ENCODE data around the gene ZNF496. TPM values are rescaled to one million over a fixed set of nuclear protein-coding genes. Genes with fewer than 3 reads are reported as not detected.
A peak's percentile ranks its signal among the peaks of the same experiment; 100 is the strongest.
"Not testable (repeated sequence)": the region's sequence is repeated elsewhere in the genome, so short reads cannot be mapped to it uniquely, and the experiment has no call there.

ZNF496 gene
- total and polyA plus RNA-seq, 3 experiments from 2014 or later, result 9.6 to 21.7 (median 21.4) TPM

GRCh38 chr1:247357052-247357780, 25.5 kb upstream of the ZNF496 start:
- H3K9me3 Mint-ChIP-seq, result peaks cover 0 to 18% (median 8%) of the 10 kb centered on the region in 5 donors
- no peaks in the 10 kb centered on the region for H3K36me3 ChIP-seq (ENCODE audit: insufficient read depth, low read length)
- peaks cover 0 to 10% (median 0%) of the 10 kb centered on the region in 3 donors for H3K36me3 Mint-ChIP-seq
- CTCF ChIA-PET, result no interaction called here
- no peaks in the 10 kb centered on the region for H3K9me3 ChIP-seq (ENCODE audit: low read length)
- no peak overlapping the region for H3K27ac Mint-ChIP-seq
- H3K27ac ChIP-seq (ENCODE audit: low read depth, low read length), result no peak overlapping the region
- DNase-seq, result no peak
- no peaks in the 10 kb centered on the region for H3K27me3 ChIP-seq (ENCODE audit: insufficient read depth, low read length, poor library complexity, severe bottlenecking)
- H3K4me3 Mint-ChIP-seq, result no peak overlapping the region
- POLR2A ChIA-PET, result no interaction called here
- H3K27me3 Mint-ChIP-seq, result peaks cover 31 to 78% of the 10 kb centered on the region in 2 donors
- no peak overlapping the region for H3K4me3 ChIP-seq (ENCODE audit: low read length)
- H3K4me1 ChIP-seq (ENCODE audit: insufficient read depth, low read length), result no peaks in the 10 kb centered on the region
- peaks cover 0 to 4% (median 0%) of the 10 kb centered on the region in 3 donors for H3K4me1 Mint-ChIP-seq

GRCh38 chr1:247355160-247355559, 23.5 kb upstream of the ZNF496 start:
- DNase-seq; CTCF ChIA-PET; H3K4me3 ChIP-seq (ENCODE audit: low read length); H3K4me1 ChIP-seq (ENCODE audit: insufficient read depth, low read length); H3K9me3 ChIP-seq (ENCODE audit: low read length); H3K4me1 Mint-ChIP-seq; H3K27me3 ChIP-seq (ENCODE audit: insufficient read depth, low read length, poor library complexity, severe bottlenecking); H3K36me3 Mint-ChIP-seq; H3K27ac ChIP-seq (ENCODE audit: low read depth, low read length); H3K36me3 ChIP-seq (ENCODE audit: insufficient read depth, low read length); POLR2A ChIA-PET; H3K4me3 Mint-ChIP-seq: not testable (repeated sequence)
- peaks cover 26 to 75% of the 10 kb centered on the region in 2 donors for H3K27me3 Mint-ChIP-seq
- H3K27ac Mint-ChIP-seq, result peak overlapping the region in 1 of 8 donors; percentile 7
- H3K9me3 Mint-ChIP-seq, result peaks cover 0 to 18% (median 8%) of the 10 kb centered on the region in 5 donors

GRCh38 chr1:247352175-247352574, 20.5 kb upstream of the ZNF496 start:
- H3K27ac ChIP-seq (ENCODE audit: low read depth, low read length), result no peak overlapping the region
- H3K36me3 ChIP-seq (ENCODE audit: insufficient read depth, low read length), result no peaks in the 10 kb centered on the region
- no peak overlapping the region for H3K27ac Mint-ChIP-seq
- peaks cover 0 to 10% (median 0%) of the 10 kb centered on the region in 3 donors for H3K36me3 Mint-ChIP-seq
- POLR2A ChIA-PET, result no interaction called here
- no peak for DNase-seq
- no peaks in the 10 kb centered on the region for H3K27me3 ChIP-seq (ENCODE audit: insufficient read depth, low read length, poor library complexity, severe bottlenecking)
- peaks cover 3% of the 10 kb centered on the region for H3K4me1 ChIP-seq (ENCODE audit: insufficient read depth, low read length)
- peaks cover 0 to 5% (median 0%) of the 10 kb centered on the region in 3 donors for H3K4me1 Mint-ChIP-seq
- H3K4me3 Mint-ChIP-seq, result no peak overlapping the region
- CTCF ChIA-PET, result no interaction called here
- H3K9me3 Mint-ChIP-seq, result peaks cover 0 to 15% (median 8%) of the 10 kb centered on the region in 5 donors
- H3K4me3 ChIP-seq (ENCODE audit: low read length), result no peak overlapping the region
- H3K27me3 Mint-ChIP-seq, result peaks cover 15 to 55% of the 10 kb centered on the region in 2 donors
- no peaks in the 10 kb centered on the region for H3K9me3 ChIP-seq (ENCODE audit: low read length)

- Mint-ChIP-seq H3K4me1 (peaks cover 0 to 5% (median 0%) of the 10 kb centered on the region in 3 donors), H3K9me3 (peaks cover 0 to 6% (median 0%) of the 10 kb centered on the region in 5 donors), H3K4me3 (no peak overlapping the region), H3K27ac (no peak overlapping the region), H3K36me3 (peaks cover 0 to under 1% (median 0%) of the 10 kb centered on the region in 3 donors), H3K27me3 (peaks cover 12 to 47% of the 10 kb centered on the region in 2 donors)
- H3K9me3 ChIP-seq (ENCODE audit: low read length), result no peaks in the 10 kb centered on the region
- DNase-seq, result no peak
- H3K27me3 ChIP-seq (ENCODE audit: insufficient read depth, low read length, poor library complexity, severe bottlenecking), result no peaks in the 10 kb centered on the region
- no peak overlapping the region for H3K4me3 ChIP-seq (ENCODE audit: low read length)
- H3K4me1 ChIP-seq (ENCODE audit: insufficient read depth, low read length), result peaks cover 3% of the 10 kb centered on the region
- POLR2A ChIA-PET, result interaction anchor here (0.7 kb wide), 1 partner anchor 775 kb away, joined by 3 read pairs; no protein-coding TSS in a partner anchor
- no peak overlapping the region for H3K27ac ChIP-seq (ENCODE audit: low read depth, low read length)
- no peaks in the 10 kb centered on the region for H3K36me3 ChIP-seq (ENCODE audit: insufficient read depth, low read length)
- CTCF ChIA-PET, result interaction anchor here (1.1 kb wide), 2 partner anchors 12 to 22 kb away, joined by 3 to 4 read pairs; no protein-coding TSS in a partner anchor
These were observed 18.9 kb upstream of the ZNF496 start for GRCh38 chr1:247350587-247350986.

- no peaks in the 10 kb centered on the region for H3K9me3 Mint-ChIP-seq
- no peaks in the 10 kb centered on the region for H3K36me3 ChIP-seq (ENCODE audit: insufficient read depth, low read length)
- H3K27ac ChIP-seq (ENCODE audit: low read depth, low read length), result no peak overlapping the region
- ChIA-PET POLR2A (no interaction called here), CTCF (no interaction called here)
- peaks cover 3% of the 10 kb centered on the region for H3K4me1 ChIP-seq (ENCODE audit: insufficient read depth, low read length)
- H3K4me3 ChIP-seq (ENCODE audit: low read length), result no peak overlapping the region
- no peak for DNase-seq
- H3K27me3 Mint-ChIP-seq, result peaks cover 5 to 27% of the 10 kb centered on the region in 2 donors
- H3K9me3 ChIP-seq (ENCODE audit: low read length), result no peaks in the 10 kb centered on the region
- no peaks in the 10 kb centered on the region for H3K36me3 Mint-ChIP-seq
- no peak overlapping the region for H3K4me3 Mint-ChIP-seq
- H3K4me1 Mint-ChIP-seq, result peaks cover 0 to 5% (median 0%) of the 10 kb centered on the region in 3 donors
- no peak overlapping the region for H3K27ac Mint-ChIP-seq
- no peaks in the 10 kb centered on the region for H3K27me3 ChIP-seq (ENCODE audit: insufficient read depth, low read length, poor library complexity, severe bottlenecking)
These were observed 16.0 kb upstream of the ZNF496 start for GRCh38 chr1:247347477-247348222.

- no peaks in the 10 kb centered on the region for H3K27me3 ChIP-seq (ENCODE audit: insufficient read depth, low read length, poor library complexity, severe bottlenecking)
- H3K27ac Mint-ChIP-seq, result no peak overlapping the region
- H3K4me1 ChIP-seq (ENCODE audit: insufficient read depth, low read length), result peaks cover 3% of the 10 kb centered on the region
- H3K4me1 Mint-ChIP-seq, result peaks cover 0 to 5% (median 0%) of the 10 kb centered on the region in 3 donors
- H3K27me3 Mint-ChIP-seq, result peaks cover 4 to 19% of the 10 kb centered on the region in 2 donors
- H3K36me3 Mint-ChIP-seq, result no peaks in the 10 kb centered on the region
- no peaks in the 10 kb centered on the region for H3K36me3 ChIP-seq (ENCODE audit: insufficient read depth, low read length)
- DNase-seq, result no peak
- H3K4me3 ChIP-seq (ENCODE audit: low read length), result no peak overlapping the region
- POLR2A ChIA-PET, result no interaction called here
- CTCF ChIA-PET, result no interaction called here
- no peak overlapping the region for H3K4me3 Mint-ChIP-seq
- no peak overlapping the region for H3K27ac ChIP-seq (ENCODE audit: low read depth, low read length)
- no peaks in the 10 kb centered on the region for H3K9me3 Mint-ChIP-seq
- no peaks in the 10 kb centered on the region for H3K9me3 ChIP-seq (ENCODE audit: low read length)
These were observed 14.2 kb upstream of the ZNF496 start for GRCh38 chr1:247345881-247346280.

GRCh38 chr1:247343801-247344200, 12.1 kb upstream of the ZNF496 start:
- Mint-ChIP-seq H3K36me3 (peaks cover 0 to 1% (median 0%) of the 10 kb centered on the region in 3 donors), H3K27me3 (peaks cover 4 to 7% of the 10 kb centered on the region in 2 donors), H3K4me3 (no peak overlapping the region), H3K9me3 (no peaks in the 10 kb centered on the region), H3K27ac (no peak overlapping the region), H3K4me1 (no peaks in the 10 kb centered on the region)
- CTCF ChIA-PET, result no interaction called here
- POLR2A ChIA-PET, result interaction anchor here (0.9 kb wide), 1 partner anchor 13 kb away, joined by 3 read pairs; no protein-coding TSS in a partner anchor
- H3K4me1 ChIP-seq (ENCODE audit: insufficient read depth, low read length), result no peaks in the 10 kb centered on the region
- no peak for DNase-seq
- H3K9me3 ChIP-seq (ENCODE audit: low read length), result no peaks in the 10 kb centered on the region
- H3K27ac ChIP-seq (ENCODE audit: low read depth, low read length), result no peak overlapping the region
- no peaks in the 10 kb centered on the region for H3K36me3 ChIP-seq (ENCODE audit: insufficient read depth, low read length)
- no peak overlapping the region for H3K4me3 ChIP-seq (ENCODE audit: low read length)
- no peaks in the 10 kb centered on the region for H3K27me3 ChIP-seq (ENCODE audit: insufficient read depth, low read length, poor library complexity, severe bottlenecking)

GRCh38 chr1:247338723-247339275, 7.1 kb upstream of the ZNF496 start:
- DNase-seq, result no peak
- no peaks in the 10 kb centered on the region for H3K4me1 ChIP-seq (ENCODE audit: insufficient read depth, low read length)
- no peaks in the 10 kb centered on the region for H3K27me3 ChIP-seq (ENCODE audit: insufficient read depth, low read length, poor library complexity, severe bottlenecking)
- H3K36me3 ChIP-seq (ENCODE audit: insufficient read depth, low read length), result no peaks in the 10 kb centered on the region
- H3K9me3 Mint-ChIP-seq, result no peaks in the 10 kb centered on the region
- peak overlapping the region in 1 of 8 donors; percentile 26 for H3K27ac Mint-ChIP-seq
- POLR2A ChIA-PET, result no interaction called here
- H3K27ac ChIP-seq (ENCODE audit: low read depth, low read length), result no peak overlapping the region
- CTCF ChIA-PET, result interaction anchor here (1.0 kb wide), 1 partner anchor 51 kb away, joined by 3 read pairs; no protein-coding TSS in a partner anchor
- no peak overlapping the region for H3K4me3 Mint-ChIP-seq
- H3K27me3 Mint-ChIP-seq, result no peaks in the 10 kb centered on the region
- peaks cover 0 to 1% (median 0%) of the 10 kb centered on the region in 3 donors for H3K36me3 Mint-ChIP-seq
- H3K4me1 Mint-ChIP-seq, result no peaks in the 10 kb centered on the region
- H3K4me3 ChIP-seq (ENCODE audit: low read length), result no peak overlapping the region
- H3K9me3 ChIP-seq (ENCODE audit: low read length), result no peaks in the 10 kb centered on the region
